HepG2 (cell line): ENCODE data around the gene TMEM95. TPM values are rescaled to one million over a fixed set of nuclear protein-coding genes. Genes with fewer than 3 reads are reported as not detected.

Experiments
- ADNP ChIP-seq: sonication (generic); formaldehyde crosslinking; IDR thresholded peaks from 2 replicates; pipeline ENCODE4 v1.4.0; 2020; ENCODE audit warnings: missing genetic modification reagents
- ARNT2 ChIP-seq: sonication (generic); formaldehyde crosslinking; IDR thresholded peaks from 2 replicates; pipeline ENCODE4 v1.8.0; 2022; ENCODE audit warnings: mild to moderate bottlenecking, low read depth, missing genetic modification reagents, moderate library complexity
- ELF1 ChIP-seq: sonication (generic); formaldehyde crosslinking; IDR thresholded peaks from 2 replicates; pipeline ENCODE4 v1.4.0; 2020; ENCODE audit warnings: missing genetic modification reagents
- ESRRA ChIP-seq: sonication (generic); formaldehyde crosslinking; IDR thresholded peaks from 2 replicates; pipeline ENCODE4 v1.5.1; 2020; ENCODE audit warnings: mild to moderate bottlenecking, low read depth, missing genetic modification reagents
- GATAD2A ChIP-seq: IDR thresholded peaks from 2 replicates; pipeline ENCODE4 v1.6.1; 2016
- ISL2 ChIP-seq: sonication (generic); formaldehyde crosslinking; IDR thresholded peaks from 2 replicates; pipeline ENCODE4 v1.5.0; 2020; ENCODE audit warnings: missing genetic modification reagents
- JUNB ChIP-seq: sonication (generic); formaldehyde crosslinking; IDR thresholded peaks from 2 replicates; pipeline ENCODE4 v1.8.0; 2022; ENCODE audit warnings: missing genetic modification reagents, mild to moderate bottlenecking, borderline replicate concordance
- MEIS2 ChIP-seq: sonication (generic); formaldehyde crosslinking; IDR thresholded peaks from 2 replicates; pipeline ENCODE4 v1.9.0; 2021; ENCODE audit warnings: mild to moderate bottlenecking, missing genetic modification reagents
- RXRB ChIP-seq: IDR thresholded peaks from 2 replicates; pipeline ENCODE4 v1.6.1; 2016; ENCODE audit warnings: borderline replicate concordance, missing genetic modification reagents, missing compliant biosample characterization
- SMAD1 ChIP-seq: sonication (generic); formaldehyde crosslinking; IDR thresholded peaks from 2 replicates; pipeline ENCODE4 v1.4.0; 2020; ENCODE audit warnings: missing genetic modification reagents, low read depth, mild to moderate bottlenecking, borderline replicate concordance
- SMC3 ChIP-seq: IDR thresholded peaks from 2 replicates; pipeline ENCODE4 v1.6.1; 2011; ENCODE audit warnings: low read length, improper control_type of control experiment
- SP2 ChIP-seq: sonication (generic); formaldehyde crosslinking; IDR thresholded peaks from 2 replicates; pipeline ENCODE4 v1.5.1; 2020; ENCODE audit warnings: mild to moderate bottlenecking, missing genetic modification reagents
- STAG1 ChIP-seq: sonication (generic); formaldehyde crosslinking; IDR thresholded peaks from 2 replicates; pipeline ENCODE4 v1.4.0; 2020; ENCODE audit warnings: missing genetic modification reagents
- U2AF2 ChIP-seq: fragments of 200-400 bp; formaldehyde crosslinking; IDR thresholded peaks from 2 replicates; pipeline ENCODE4 v1.6.1; 2017; ENCODE audit warnings: low read depth, mild to moderate bottlenecking, low read length
- ZFP36L2 ChIP-seq: sonication (generic); formaldehyde crosslinking; IDR thresholded peaks from 2 replicates; pipeline ENCODE4 v1.4.0; 2020; ENCODE audit warnings: missing genetic modification reagents
- ZFYVE20 ChIP-seq: sonication (generic); formaldehyde crosslinking; IDR thresholded peaks from 2 replicates; pipeline ENCODE4 v1.8.0; 2023; ENCODE audit warnings: low read depth, mild to moderate bottlenecking, moderate library complexity, missing genetic modification reagents, borderline replicate concordance
- ZNF503 ChIP-seq: sonication (generic); formaldehyde crosslinking; IDR thresholded peaks from 2 replicates; pipeline ENCODE4 v1.4.0; 2020; ENCODE audit warnings: missing genetic modification reagents
- ZNF574 ChIP-seq: sonication (generic); formaldehyde crosslinking; IDR thresholded peaks from 2 replicates; pipeline ENCODE4 v1.4.0; 2020; ENCODE audit warnings: missing genetic modification reagents
- ZNF619 ChIP-seq: sonication (generic); formaldehyde crosslinking; IDR thresholded peaks from 2 replicates; pipeline ENCODE4 v1.4.0; 2020; ENCODE audit warnings: mild to moderate bottlenecking, missing genetic modification reagents
- ZNF687 ChIP-seq: sonication (generic); formaldehyde crosslinking; IDR thresholded peaks from 2 replicates; pipeline ENCODE4 v1.5.1; 2020; ENCODE audit warnings: mild to moderate bottlenecking, missing genetic modification reagents, moderate library complexity
- ZNF7 ChIP-seq: IDR thresholded peaks from 2 replicates; pipeline ENCODE4 v1.6.1; 2016; ENCODE audit warnings: missing biosample characterization, missing genetic modification reagents
- polyA plus RNA-seq, 8 experiments: library from polyadenylated mRNA; depleted of rRNA in 3 of 8; stranded (reverse) in 7 of 8; unstranded in 1 of 8; fragments of >200 nt; fragmentation: Illumina TruSeq in 4 of 8; extraction: Trizol in 4 of 8; gene quantifications; 2 replicates each; pipeline versions ENCODE4 v1.2.1 to v1.2.3, GENCODE V29; 2011 to 2016; ENCODE audit warnings: low read depth in 4 of 8, missing spikeins in 1 of 8, mixed read lengths in 1 of 8; ENCODE audit not compliant: insufficient read depth in 1 of 8
- total RNA-seq, 5 experiments: library from RNA; depleted of rRNA; stranded (reverse); fragments of >200 nt; fragmentation: Illumina TruSeq; extraction: Trizol; gene quantifications; 2 replicates each; pipeline ENCODE4 v1.2.3, GENCODE V29; 2016; ENCODE audit warnings: low read depth in 1 of 5

Gene TMEM95
- total and polyA plus RNA-seq, 2 of the 13 experiments (the other 11 are each of a cell fraction or from before 2014, with no cell fraction given), result not detected

DNA sequence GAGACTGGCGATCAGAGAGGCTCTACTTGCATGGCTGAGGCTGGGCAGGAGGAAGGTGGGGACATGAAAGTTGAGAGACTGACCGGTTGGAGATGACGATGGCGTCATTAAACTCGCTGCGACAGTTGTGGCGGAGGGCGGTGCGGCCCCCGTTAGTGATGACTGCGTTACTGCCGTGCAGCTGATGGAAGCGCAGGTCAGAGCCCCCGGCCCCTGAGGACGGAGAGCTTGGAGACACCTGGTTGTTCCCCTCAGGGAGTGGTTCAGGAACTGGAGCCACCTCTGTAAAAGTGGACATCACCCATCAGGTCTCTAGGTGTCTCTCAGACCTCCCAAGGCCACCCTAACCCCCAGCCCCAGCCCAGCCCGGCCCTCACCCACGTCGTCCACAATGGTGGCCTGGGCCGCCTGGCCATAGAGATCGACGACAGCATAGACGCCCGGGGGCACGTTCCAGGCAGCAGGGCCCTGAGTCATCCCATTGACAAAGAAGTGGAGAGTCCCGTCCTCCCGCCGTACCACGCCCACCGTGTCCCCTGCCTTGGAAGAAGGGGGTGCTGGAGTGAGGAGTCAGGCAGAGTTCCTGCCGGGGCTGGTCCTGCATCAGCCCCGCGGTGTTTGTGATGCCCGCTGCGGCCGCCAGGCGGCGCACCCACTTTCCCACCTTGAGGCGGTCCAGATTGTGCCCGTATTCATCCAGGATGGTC is 31.1 kb upstream of the TMEM95 start (continued):
- TF ChIP-seq GATAD2A (CRISPR knock-in tag) (no peak), ZFYVE20 (CRISPR knock-in tag) (no peak), ZFP36L2 (no peak), ZNF619 (CRISPR knock-in tag) (no peak), RXRB (CRISPR knock-in tag) (no peak), SMAD1 (CRISPR knock-in tag) (0 out of 2 replicates have a peak, but pooled peaks have one; percentile 33), ARNT2 (CRISPR knock-in tag) (no peak), MEIS2 (CRISPR knock-in tag) (no peak), SP2 (CRISPR knock-in tag) (no peak), ADNP (no peak), ESRRA (no peak), ISL2 (no peak), U2AF2 (no peak), SMC3 (peak; percentile 60; the same call in 1 of the 2 replicates), ZNF574 (no peak), ZNF503 (CRISPR knock-in tag) (no peak), ZNF687 (peak; percentile 48), ELF1 (CRISPR knock-in tag) (no peak), STAG1 (CRISPR knock-in tag) (peak; percentile 54), JUNB (CRISPR knock-in tag) (no peak), ZNF7 (CRISPR knock-in tag) (no peak)
